Testis (tissue), 2 donors: ENCODE results near the gene PSTPIP1.

Source experiments
- CTCF ChIP-seq, 3 experiments: fragments of 450-650 bp in 2 of 3; fragments of 200-600 bp in 1 of 3; sonication (generic) in 1 of 3; IDR thresholded peaks; one replicate each; pipeline ENCODE4 v1.5.1; 2016 to 2019; ENCODE audit warnings: antibody characterized with exemption in 3 of 3, mild to moderate bottlenecking in 2 of 3, moderate library complexity in 1 of 3
- POLR2A ChIP-seq: fragments of 450-650 bp; IDR thresholded peaks from one replicate; pipeline ENCODE4 v1.6.1; 2017; ENCODE audit warnings: antibody characterized with exemption, mild to moderate bottlenecking, moderate library complexity

DNA sequence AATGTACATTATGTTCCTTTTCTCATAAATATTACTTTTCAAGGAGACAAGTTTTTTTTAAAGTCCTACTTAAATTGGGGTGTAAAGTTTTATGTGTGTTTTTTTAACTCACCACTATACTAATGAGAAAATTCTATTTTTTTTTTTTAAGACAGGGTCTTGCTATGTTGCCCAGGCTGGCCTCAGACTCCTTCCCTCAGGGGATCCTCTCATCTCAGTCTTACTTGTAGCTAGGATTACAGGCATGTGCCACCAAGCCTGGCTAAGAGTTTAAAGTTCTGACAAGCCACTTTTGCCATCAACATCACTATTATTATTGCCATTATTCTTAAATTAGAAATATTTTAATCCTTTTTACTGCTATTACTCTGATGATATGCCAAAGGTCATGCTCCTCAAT, 68.3 kb downstream of the PSTPIP1 start:
- TF ChIP-seq POLR2A, result no peak
- TF ChIP-seq CTCF (IDR thresholded peaks at IDR 0.05), result no peak
